Vagina (tissue), 2 donors: ENCODE measurements around the gene ERH. TPM values are rescaled to one million over a fixed set of nuclear protein-coding genes. Genes with fewer than 3 reads are reported as not detected.
A peak's percentile ranks its signal among the peaks of the same experiment; 100 is the strongest.

Source experiments
- DNase-seq, 2 donors: peaks; one replicate each; pipeline ENCODE4 v3.0.0-alpha.2; 2017; ENCODE audit errors: extremely low spot score in 2 of 2
- H3K27ac ChIP-seq: fragments of 200-600 bp; sonication (generic); one replicate; pipeline ENCODE4 v1.5.1; 2019
- H3K27me3 ChIP-seq: fragments of 200-600 bp; sonication (generic); one replicate; pipeline ENCODE4 v1.5.1; 2019
- H3K36me3 ChIP-seq, 2 donors: fragments of 200-600 bp; sonication (generic); one replicate each; pipeline ENCODE4 v1.5.1; 2017 to 2019
- H3K4me1 ChIP-seq: fragments of 200-600 bp; sonication (generic); one replicate; pipeline ENCODE4 v1.5.1; 2019
- H3K4me3 ChIP-seq, 2 donors: fragments of 200-600 bp; sonication (generic); 1 replicate in 1 of 2; 2 replicates in 1 of 2; pipeline ENCODE4 v1.5.1; 2016 to 2019
- H3K9me3 ChIP-seq: fragments of 200-600 bp; sonication (generic); one replicate; pipeline ENCODE4 v1.5.1; 2019
- POLR2A ChIP-seq, 2 donors: fragments of 450-650 bp; IDR thresholded peaks; one replicate each; pipeline ENCODE4 v1.6.1; 2017; ENCODE audit warnings: antibody characterized with exemption in 2 of 2, mild to moderate bottlenecking in 2 of 2, moderate library complexity in 2 of 2
- POLR2AphosphoS5 ChIP-seq, 2 donors: sonication (generic); formaldehyde crosslinking; IDR thresholded peaks; one replicate each; pipeline ENCODE4 v1.9.0; 2017; ENCODE audit warnings: antibody characterized with exemption in 2 of 2, mild to moderate bottlenecking in 2 of 2, low read depth in 1 of 2; ENCODE audit not compliant: insufficient read depth in 1 of 2
- intact Hi-C: fragments of 100-400 bp; cut with DNase I; formaldehyde crosslinking; loops from one replicate; pipeline ENCODE4 v1.15.1; 2023
- total RNA-seq: library from RNA; depleted of rRNA; stranded (reverse); fragments of >200 nt; gene quantifications from one replicate; pipeline ENCODE4 v1.2.3, GENCODE V29; 2016
- TF ChIP-seq, protein P1 (sequence below), 3 experiments: fragments of 450-650 bp in 2 of 3; fragments of 200-600 bp in 1 of 3; sonication (generic) in 1 of 3; IDR thresholded peaks; one replicate each; pipeline ENCODE4 v1.5.1; 2017 to 2019; ENCODE audit warnings: antibody characterized with exemption in 3 of 3, mild to moderate bottlenecking in 2 of 3, moderate library complexity in 2 of 3

Gene ERH
- total RNA-seq, 1 donor from 2014 or later, result 77.8 TPM

DNA sequence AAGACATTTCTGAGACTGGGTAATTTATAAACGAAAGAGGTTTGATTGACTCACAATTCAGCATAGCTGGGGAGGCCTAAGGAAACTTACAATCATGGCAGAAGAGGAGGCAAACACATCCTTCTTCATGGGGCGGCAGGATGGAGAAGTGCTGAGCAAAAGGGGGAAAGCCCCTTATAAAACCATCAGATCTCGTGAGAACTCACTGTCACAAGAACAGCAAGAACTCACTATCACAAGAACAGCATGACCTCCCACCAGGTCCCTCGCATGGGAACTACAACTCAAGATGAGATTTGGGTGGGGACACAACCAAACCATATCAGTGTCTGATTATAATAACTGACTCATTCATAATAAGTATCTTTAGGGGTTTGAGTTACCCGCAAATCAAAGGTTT lies 6.8 kb upstream of the ERH start:
- no peak for DNase-seq
- no peak overlapping the region for H3K27ac ChIP-seq
- no peaks in the 10 kb centered on the region for H3K9me3 ChIP-seq
- no peaks in the 10 kb centered on the region for H3K36me3 ChIP-seq
- intact Hi-C loops, result no loop called here
- TF ChIP-seq POLR2AphosphoS5 (IDR thresholded peaks at IDR 0.05; ENCODE audit: insufficient read depth in 1 of 2, low read depth in 1 of 2), result no peak
- TF ChIP-seq, protein P1, sequence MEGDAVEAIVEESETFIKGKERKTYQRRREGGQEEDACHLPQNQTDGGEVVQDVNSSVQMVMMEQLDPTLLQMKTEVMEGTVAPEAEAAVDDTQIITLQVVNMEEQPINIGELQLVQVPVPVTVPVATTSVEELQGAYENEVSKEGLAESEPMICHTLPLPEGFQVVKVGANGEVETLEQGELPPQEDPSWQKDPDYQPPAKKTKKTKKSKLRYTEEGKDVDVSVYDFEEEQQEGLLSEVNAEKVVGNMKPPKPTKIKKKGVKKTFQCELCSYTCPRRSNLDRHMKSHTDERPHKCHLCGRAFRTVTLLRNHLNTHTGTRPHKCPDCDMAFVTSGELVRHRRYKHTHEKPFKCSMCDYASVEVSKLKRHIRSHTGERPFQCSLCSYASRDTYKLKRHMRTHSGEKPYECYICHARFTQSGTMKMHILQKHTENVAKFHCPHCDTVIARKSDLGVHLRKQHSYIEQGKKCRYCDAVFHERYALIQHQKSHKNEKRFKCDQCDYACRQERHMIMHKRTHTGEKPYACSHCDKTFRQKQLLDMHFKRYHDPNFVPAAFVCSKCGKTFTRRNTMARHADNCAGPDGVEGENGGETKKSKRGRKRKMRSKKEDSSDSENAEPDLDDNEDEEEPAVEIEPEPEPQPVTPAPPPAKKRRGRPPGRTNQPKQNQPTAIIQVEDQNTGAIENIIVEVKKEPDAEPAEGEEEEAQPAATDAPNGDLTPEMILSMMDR (IDR thresholded peaks at IDR 0.05), result no peak
- H3K27me3 ChIP-seq, result no peaks in the 10 kb centered on the region
- peaks cover 28% of the 10 kb centered on the region for H3K4me1 ChIP-seq
- H3K4me3 ChIP-seq, result no peak overlapping the region

DNA sequence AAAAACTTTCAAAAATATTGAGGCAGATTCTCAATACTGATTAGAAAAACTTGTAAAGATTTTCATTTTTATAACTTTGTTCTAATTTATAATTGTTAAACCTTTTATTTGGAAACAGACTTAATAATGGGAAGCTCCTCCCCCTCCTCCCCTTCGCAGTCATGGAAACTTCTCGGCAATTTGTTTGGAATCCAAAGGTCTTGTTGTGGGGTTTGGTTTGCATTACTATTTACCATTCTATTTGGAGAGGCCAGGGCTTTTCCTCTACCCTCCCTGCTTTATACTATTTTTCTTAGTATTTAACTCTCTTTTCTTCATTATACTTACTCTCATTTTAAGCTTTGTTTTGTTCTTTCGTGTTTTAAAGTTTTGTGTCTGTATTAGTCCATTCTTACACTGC lies 6.4 kb upstream of the ERH start:
- no peaks in the 10 kb centered on the region for H3K27me3 ChIP-seq
- no peak for TF ChIP-seq POLR2A (IDR thresholded peaks at IDR 0.05)
- TF ChIP-seq, protein P1 (IDR thresholded peaks at IDR 0.05), result no peak
- DNase-seq, result no peak
- intact Hi-C loops, result no loop called here
- H3K4me1 ChIP-seq, result peaks cover 32% of the 10 kb centered on the region
- no peaks in the 10 kb centered on the region for H3K9me3 ChIP-seq
- no peaks in the 10 kb centered on the region for H3K36me3 ChIP-seq
- H3K4me3 ChIP-seq, result no peak overlapping the region
- no peak overlapping the region for H3K27ac ChIP-seq

DNA sequence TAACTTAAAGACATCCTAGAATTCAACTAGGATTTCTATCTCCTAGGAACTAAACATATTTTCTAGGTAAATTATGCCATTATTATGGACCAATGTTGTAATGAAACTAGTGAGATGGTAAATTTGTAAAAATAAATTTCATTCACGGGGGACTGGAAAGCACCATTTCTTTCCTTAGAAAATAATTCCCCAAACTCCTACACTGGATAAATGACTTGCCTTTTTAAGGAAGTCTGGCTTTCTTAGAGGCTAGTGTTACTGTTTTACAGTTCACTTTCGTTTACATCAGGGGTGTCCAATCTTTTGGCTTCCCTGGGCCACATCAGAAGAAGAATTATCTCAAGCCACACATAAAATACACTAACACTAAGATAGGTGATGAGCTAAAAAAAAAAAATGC lies 3.7 kb upstream of the ERH start:
- Histone ChIP-seq H3K36me3 (no peaks in the 10 kb centered on the region), H3K4me3 (no peak overlapping the region), H3K27ac (no peak overlapping the region), H3K4me1 (peaks cover 47% of the 10 kb centered on the region), H3K9me3 (no peaks in the 10 kb centered on the region), H3K27me3 (no peaks in the 10 kb centered on the region)
- intact Hi-C loops, result no loop called here
- DNase-seq, result no peak
- TF ChIP-seq POLR2A (IDR thresholded peaks at IDR 0.05) (no peak), POLR2AphosphoS5 (IDR thresholded peaks at IDR 0.05; ENCODE audit: insufficient read depth in 1 of 2, low read depth in 1 of 2) (no peak)
- TF ChIP-seq, protein P1 (IDR thresholded peaks at IDR 0.05), result no peak

DNA sequence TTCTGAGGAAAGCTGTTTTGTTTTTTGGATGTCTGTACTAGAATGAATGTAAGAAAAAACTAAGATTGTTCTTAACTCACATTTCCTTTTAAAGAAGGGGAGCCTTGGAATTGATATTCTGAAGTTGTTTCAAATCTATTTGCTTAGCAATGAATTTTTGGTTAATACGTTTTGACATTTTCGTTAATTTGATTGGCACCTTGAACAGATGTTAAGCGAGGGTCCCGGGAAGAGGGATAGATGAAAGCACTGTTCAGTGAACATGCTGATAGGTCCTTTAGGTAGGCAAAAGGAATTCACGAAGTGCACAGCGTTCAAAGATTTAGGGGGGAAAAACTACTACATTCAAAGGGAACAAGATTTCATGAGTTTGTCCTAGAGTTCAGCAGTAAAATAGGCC lies 2.1 kb upstream of the ERH start:
- peaks cover 0 to 12% of the 10 kb centered on the region in 2 donors for H3K36me3 ChIP-seq
- H3K27me3 ChIP-seq, result no peaks in the 10 kb centered on the region
- intact Hi-C loops, result no loop called here
- DNase-seq, result no peak
- H3K9me3 ChIP-seq, result no peaks in the 10 kb centered on the region
- H3K4me1 ChIP-seq, result peaks cover 64% of the 10 kb centered on the region
- H3K4me3 ChIP-seq, result peak overlapping the region; percentile 91 to 94
- no peak for TF ChIP-seq POLR2A (IDR thresholded peaks at IDR 0.05)
- H3K27ac ChIP-seq, result no peak overlapping the region

DNA sequence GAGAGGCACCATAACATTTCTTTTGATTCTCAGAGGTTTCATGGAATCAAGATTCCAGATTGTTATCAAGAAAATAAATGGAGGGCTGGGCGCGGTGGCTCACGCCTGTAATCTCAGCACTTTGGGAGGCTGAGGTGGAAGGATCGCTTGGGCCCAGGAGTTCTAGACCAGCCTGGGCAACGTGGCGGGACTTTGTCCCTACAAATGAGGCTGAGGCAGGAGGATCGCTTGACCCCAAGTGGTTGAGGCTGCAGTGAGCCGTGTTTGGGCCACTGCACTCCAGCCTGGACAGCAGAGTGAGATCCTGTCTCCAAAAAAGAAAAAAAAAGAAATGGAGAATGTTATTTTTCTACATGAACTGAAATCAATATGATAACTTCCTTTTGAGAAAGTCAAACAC lies 1.7 kb upstream of the ERH start:
- Histone ChIP-seq H3K9me3 (no peaks in the 10 kb centered on the region), H3K27ac (no peak overlapping the region), H3K36me3 (peaks cover 0 to 16% of the 10 kb centered on the region in 2 donors), H3K4me3 (peak overlapping the region; percentile 91 to 94), H3K27me3 (no peaks in the 10 kb centered on the region), H3K4me1 (peaks cover 67% of the 10 kb centered on the region)
- intact Hi-C loops, result no loop called here
- TF ChIP-seq, protein P1 (IDR thresholded peaks at IDR 0.05), result no peak
- TF ChIP-seq POLR2AphosphoS5 (IDR thresholded peaks at IDR 0.05; ENCODE audit: insufficient read depth in 1 of 2, low read depth in 1 of 2) (no peak), POLR2A (IDR thresholded peaks at IDR 0.05) (no peak)
- DNase-seq, result no peak

DNA sequence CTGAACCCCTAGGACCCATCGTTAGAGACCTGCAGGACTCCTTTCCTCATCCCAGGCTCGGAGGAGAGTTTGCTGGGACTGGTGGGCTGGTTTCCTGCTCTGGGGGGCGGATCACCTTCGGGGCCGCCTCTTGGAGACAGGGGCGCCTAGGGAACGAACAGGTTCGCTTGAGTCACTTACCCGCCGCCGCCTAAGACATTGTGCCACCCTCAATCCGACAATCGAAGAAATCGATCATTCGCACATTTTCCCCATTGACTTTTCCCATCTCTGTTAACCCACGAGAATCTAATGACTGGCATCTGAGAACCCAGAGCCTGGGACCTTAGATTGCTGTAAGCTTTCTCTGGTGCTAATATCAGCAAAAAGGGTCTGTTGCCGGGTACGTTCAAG lies 715 bp upstream of the ERH start:
- H3K27ac ChIP-seq, result peak overlapping the region; percentile 88
- H3K9me3 ChIP-seq, result no peaks in the 10 kb centered on the region
- peak overlapping the region; percentile 91 to 94 for H3K4me3 ChIP-seq
- intact Hi-C loops, result no loop called here
- H3K4me1 ChIP-seq, result peaks cover 67% of the 10 kb centered on the region
- H3K36me3 ChIP-seq, result peaks cover 0 to 26% of the 10 kb centered on the region in 2 donors
- TF ChIP-seq POLR2A (IDR thresholded peaks at IDR 0.05) (no peak), POLR2AphosphoS5 (IDR thresholded peaks at IDR 0.05; ENCODE audit: insufficient read depth in 1 of 2, low read depth in 1 of 2) (no peak)
- TF ChIP-seq, protein P1 (IDR thresholded peaks at IDR 0.05), result no peak
- DNase-seq, result no peak
- no peaks in the 10 kb centered on the region for H3K27me3 ChIP-seq
